GM12878 (cell line): ENCODE data around the gene OSER1. TPM values are rescaled to one million over a fixed set of nuclear protein-coding genes. Genes with fewer than 3 reads are reported as not detected.

Experiments used
- ATAC-seq: fragments of 200-7000 bp; cut with Tn5 transposase; 3 replicates; pipeline ENCODE4 v1.9.1; 2020; ENCODE audit warnings: mild to moderate bottlenecking, moderate library complexity
- BruUV-seq: library from RNA; stranded (reverse); fragments of 400-500 nt; replicated peaks from 2 replicates; lab custom pipeline; 2021; lab: Mats Ljungman, UMichigan
- CTCF ChIA-PET: fragments of 300-600 bp; sonication (Branson Sonifier 250); formaldehyde crosslinking; extraction: SDS; loops from one replicate; lab custom pipeline; 2021; ENCODE audit warnings: inconsistent platforms; lab: Yijun Ruan, JAX
- POLR2A ChIA-PET: fragments of 350-600 bp; formaldehyde crosslinking; extraction: SDS; loops from one replicate; lab custom pipeline; 2021; ENCODE audit warnings: inconsistent platforms; lab: Charles Lee
- RAD21 ChIA-PET: fragments of 300-600 bp; sonication (Branson Sonifier 250); formaldehyde crosslinking; loops from one replicate; lab custom pipeline; 2023; ENCODE audit warnings: antibody characterized with exemption; ENCODE audit not compliant: unreplicated experiment; lab: Charles Lee
- SMC1A ChIA-PET: fragments of 300-600 bp; sonication (Branson Sonifier 250); formaldehyde crosslinking; loops from one replicate; lab custom pipeline; 2023; ENCODE audit not compliant: unreplicated experiment, uncharacterized antibody; lab: Charles Lee
- DNase-seq: peaks from one replicate; pipeline ENCODE4 v3.0.0-alpha.2; 2011; ENCODE audit warnings: low read depth, low spot score
- FAIRE-seq: peaks from 3 replicates; lab custom pipeline; 2011; peaks lifted over from hg19 to GRCh38; lab: Jason Lieb, UNC
- H2AFZ ChIP-seq: 2 replicates; pipeline ENCODE4 v1.6.0; 2011; ENCODE audit warnings: low read depth, low read length, control low read depth; ENCODE audit not compliant: control insufficient read depth
- H3K27ac ChIP-seq: 2 replicates; pipeline ENCODE4 v1.5.1; 2011; ENCODE audit warnings: control low read depth; ENCODE audit not compliant: control insufficient read depth, insufficient read depth
- H3K27me3 ChIP-seq, 2 experiments: replicated peaks in 1 of 2; 2 replicates each; pipeline versions ENCODE4 v1.6.0 to v1.6.1; 2011; ENCODE audit warnings: low read length in 1 of 2; ENCODE audit not compliant: control insufficient read depth in 2 of 2, insufficient read depth in 2 of 2
- H3K36me3 ChIP-seq, 2 experiments: 2 replicates each; pipeline ENCODE4 v1.5.1; 2011; ENCODE audit warnings: low read length in 1 of 2; ENCODE audit not compliant: control insufficient read depth in 2 of 2, insufficient read depth in 2 of 2
- H3K4me1 ChIP-seq: 2 replicates; pipeline ENCODE4 v1.6.1; 2011; ENCODE audit warnings: mild to moderate bottlenecking, low read length, moderate library complexity, mixed read lengths; ENCODE audit not compliant: control insufficient read depth, insufficient read depth
- H3K4me2 ChIP-seq: 2 replicates; pipeline ENCODE4 v1.6.0; 2011; ENCODE audit warnings: control low read depth; ENCODE audit not compliant: control insufficient read depth, insufficient read depth
- H3K4me3 ChIP-seq: fragments of 200-600 bp; sonication (generic); 2 replicates; pipeline ENCODE4 v1.5.1; 2016
- H3K79me2 ChIP-seq: 2 replicates; pipeline ENCODE4 v1.6.0; 2011; ENCODE audit warnings: low read length; ENCODE audit not compliant: control insufficient read depth, insufficient read depth
- H3K9ac ChIP-seq: 2 replicates; pipeline ENCODE4 v1.8.0; 2011; ENCODE audit warnings: low read length, control low read depth, mixed read lengths; ENCODE audit not compliant: control insufficient read depth, insufficient read depth
- H3K9me3 ChIP-seq: replicated peaks from 3 replicates; pipeline ENCODE4 v1.5.1; 2011; ENCODE audit warnings: mild to moderate bottlenecking, low read length; ENCODE audit not compliant: control insufficient read depth, insufficient read depth
- H4K20me1 ChIP-seq: 2 replicates; pipeline ENCODE4 v1.6.0; 2011; ENCODE audit not compliant: control insufficient read depth, insufficient read depth
- ATF2 ChIP-seq: IDR thresholded peaks from 2 replicates; pipeline ENCODE4 v1.6.1; 2012; ENCODE audit warnings: low read length, inconsistent platforms
- BACH1 ChIP-seq: fragments of 450-650 bp; IDR thresholded peaks from 2 replicates; pipeline ENCODE4 v1.6.1; 2017; ENCODE audit warnings: mild to moderate bottlenecking, borderline replicate concordance
- CEBPB ChIP-seq, 2 experiments: fragments of 150-350 bp in 1 of 2; IDR thresholded peaks; 2 replicates each; pipeline ENCODE4 v1.6.1; 2012 to 2014; ENCODE audit warnings: low read depth in 2 of 2, low read length in 2 of 2, borderline replicate concordance in 1 of 2, inconsistent platforms in 1 of 2
- E4F1 ChIP-seq: fragments of 450-650 bp; IDR thresholded peaks from 2 replicates; pipeline ENCODE4 v1.6.1; 2018; ENCODE audit warnings: borderline replicate concordance, mild to moderate bottlenecking; ENCODE audit not compliant: partially characterized antibody
- IKZF2 ChIP-seq, 2 experiments: fragments of 450-650 bp; IDR thresholded peaks; 2 replicates each; pipeline ENCODE4 v1.6.1; 2017; ENCODE audit warnings: mild to moderate bottlenecking in 2 of 2, moderate library complexity in 2 of 2
- LARP7 ChIP-seq: fragments of 450-650 bp; IDR thresholded peaks from 2 replicates; pipeline ENCODE4 v1.6.1; 2017; ENCODE audit warnings: mild to moderate bottlenecking
- PAX5 ChIP-seq: IDR thresholded peaks from 2 replicates; pipeline ENCODE4 v1.6.1; 2011; ENCODE audit warnings: low read depth, low read length, borderline replicate concordance
- SMAD1 ChIP-seq: fragments of 450-650 bp; IDR thresholded peaks from 2 replicates; pipeline ENCODE4 v1.6.1; 2018; ENCODE audit warnings: mild to moderate bottlenecking, low read depth; ENCODE audit not compliant: partially characterized antibody
- SP1 ChIP-seq: IDR thresholded peaks from one replicate; pipeline ENCODE4 v1.6.1; 2011; ENCODE audit warnings: low read depth, low read length
- SREBF2 ChIP-seq: IDR thresholded peaks from 2 replicates; pipeline ENCODE4 v1.6.1; 2012; ENCODE audit warnings: mild to moderate bottlenecking, low read length
- YBX1 ChIP-seq: fragments of 450-650 bp; IDR thresholded peaks from 2 replicates; pipeline ENCODE4 v1.6.1; 2016; ENCODE audit warnings: antibody characterized with exemption
- ZBTB11 ChIP-seq: fragments of 450-650 bp; formaldehyde crosslinking; IDR thresholded peaks from 2 replicates; pipeline ENCODE4 v1.5.0; 2022; ENCODE audit warnings: mild to moderate bottlenecking, missing genetic modification characterization
- ZBTB33 ChIP-seq: fragments of 450-650 bp; IDR thresholded peaks from 2 replicates; pipeline ENCODE4 v1.6.1; 2017; ENCODE audit warnings: mild to moderate bottlenecking
- WGBS: methylation state at CpG from one replicate; pipeline ENCODE4 v1.1.6; 2016; ENCODE audit warnings: low lambda C conversion rate; ENCODE audit not compliant: insufficient replicate concordance, insufficient coverage; ENCODE audit errors: missing lambda C conversion rate; 5-methylcytosine and 5-hydroxymethylcytosine counted together
- in situ Hi-C: fragments of 300-500 bp; cut with MboI; formaldehyde crosslinking; loops from 9 replicates; pipeline ENCODE4 v1.14.3; 2018; ENCODE audit warnings: mixed read lengths
- intact Hi-C: fragments of 100-400 bp; cut with micrococcal nuclease; formaldehyde crosslinking; loops from one replicate; pipeline ENCODE4 v1.14.2; 2022; ENCODE audit not compliant: unreplicated experiment
- polyA plus RNA-seq, 11 experiments: library from polyadenylated mRNA; depleted of rRNA in 4 of 11; unstranded in 6 of 11; stranded (reverse) in 5 of 11; fragments of >200 nt; fragmentation: Nextera tagmentation in 4 of 11; fragmentation: Illumina TruSeq in 1 of 11; extraction: Ambion mirVana in 4 of 11; extraction: Trizol in 1 of 11; gene quantifications; 1 replicate in 1 of 11; 2 replicates in 10 of 11; pipeline versions ENCODE4 v1.2.1 to v1.2.3, GENCODE V29; 2011 to 2016; ENCODE audit warnings: inconsistent platforms in 2 of 11, missing spikeins in 2 of 11, low read depth in 1 of 11
- total RNA-seq, 4 experiments: library from RNA; depleted of rRNA in 3 of 4; stranded (reverse); fragments of >200 nt in 3 of 4; fragmentation: Illumina TruSeq in 1 of 4; extraction: Trizol in 1 of 4; gene quantifications; 2 replicates each; pipeline versions ENCODE4 v1.2.1 to v1.2.3, GENCODE V29; 2013 to 2021

The OSER1 gene
- total and polyA plus RNA-seq, 10 of the 15 experiments (the other 5 are each of a cell fraction or from before 2014, with no cell fraction given): 19.3 to 63.8 (median 28.4) TPM

- TF ChIP-seq SMAD1 (no peak), CEBPB (IDR thresholded peaks at IDR 0.05; ENCODE audit: borderline replicate concordance in 1 of 2, low read depth in 2 of 2, low read length in 2 of 2) (no peak), E4F1 (no peak), LARP7 (no peak), YBX1 (no peak), BACH1 (no peak)
These were observed 29.8 kb downstream of the OSER1 start (continued) for GRCh38 chr20:44180814-44181213.

GRCh38 chr20:44176833-44177534, 33.6 kb downstream of the OSER1 start:
- Histone ChIP-seq H3K27ac (no peak overlapping the region), H3K36me3 (no peaks in the 10 kb centered on the region), H3K4me2 (no peak overlapping the region), H3K9me3 (no peaks in the 10 kb centered on the region), H2AFZ (no peak overlapping the region), H3K79me2 (no peaks in the 10 kb centered on the region), H4K20me1 (no peaks in the 10 kb centered on the region), H3K9ac (no peak overlapping the region), H3K4me1 (no peaks in the 10 kb centered on the region), H3K27me3 (no peaks in the 10 kb centered on the region; a peak in 3 of 4 replicates), H3K4me3 (no peak overlapping the region)
- FAIRE-seq (no peak), DNase-seq (no peak), ATAC-seq (no peak)
- CTCF ChIA-PET: interaction anchor here (1.2 kb wide), 2 partner anchors 13 to 60 kb away, joined by 4 read pairs; no protein-coding TSS in a partner anchor
- in situ Hi-C loops (no loop called here), intact Hi-C loops (loop anchor here (5.0 to 10.0 kb wide), 2 partner anchors 55 to 642 kb away; no protein-coding TSS in a partner anchor)
- BruUV-seq: no TSS peak
- RAD21 ChIA-PET: no interaction called here
- SMC1A ChIA-PET: no interaction called here
- POLR2A ChIA-PET: no interaction called here
- 47% methylated on average over 14 of the region's 14 CpGs for WGBS
- TF ChIP-seq PAX5: no peak
- TF ChIP-seq SP1: no peak
- TF ChIP-seq IKZF2 (IDR thresholded peaks at IDR 0.05): no peak
- no peak for TF ChIP-seq ZBTB11 (CRISPR knock-in tag)
- no peak for TF ChIP-seq SREBF2
- no peak for TF ChIP-seq ATF2
- TF ChIP-seq LARP7: no peak
- TF ChIP-seq ZBTB33: no peak
